Heart right ventricle (tissue), 16 donors: ENCODE data around the gene TPRKB. TPM values are rescaled to one million over a fixed set of nuclear protein-coding genes. Genes with fewer than 3 reads are reported as not detected.

Source experiments
- ATAC-seq, 8 donors: fragments of 200-7000 bp; cut with Tn5 transposase; one replicate each; pipeline ENCODE4 v1.9.1; 2020; ENCODE audit warnings: mild to moderate bottlenecking in 8 of 8, moderate library complexity in 8 of 8, moderate number of reproducible peaks in 1 of 8
- DNase-seq, 2 donors: peaks; one replicate each; pipeline ENCODE4 v3.0.0-alpha.2; 2020
- H3K27ac ChIP-seq, 10 donors: fragments of 200-600 bp; sonication (generic) in 2 of 10; one replicate each; pipeline versions ENCODE4 v1.5.0 to v1.8.0; 2020 to 2022; ENCODE audit warnings: mild to moderate bottlenecking in 3 of 10
- H3K27me3 ChIP-seq, 7 donors: fragments of 200-600 bp; one replicate each; pipeline ENCODE4 v1.8.0; 2021 to 2022; ENCODE audit warnings: mild to moderate bottlenecking in 2 of 7
- H3K36me3 ChIP-seq, 9 donors: fragments of 200-600 bp; sonication (generic) in 1 of 9; one replicate each; pipeline versions ENCODE4 v1.5.0 to v1.8.0; 2020 to 2022; ENCODE audit warnings: mild to moderate bottlenecking in 2 of 9
- H3K4me1 ChIP-seq, 9 donors: fragments of 200-600 bp; sonication (generic) in 1 of 9; one replicate each; pipeline versions ENCODE4 v1.5.0 to v1.8.0; 2020 to 2022; ENCODE audit warnings: mild to moderate bottlenecking in 4 of 9
- H3K4me3 ChIP-seq, 10 donors: fragments of 200-600 bp; sonication (generic) in 2 of 10; one replicate each; pipeline versions ENCODE4 v1.5.0 to v1.8.0; 2020 to 2022; ENCODE audit warnings: mild to moderate bottlenecking in 7 of 10, moderate library complexity in 2 of 10
- H3K9me3 ChIP-seq, 11 donors: fragments of 200-600 bp in 10 of 11; sonication (generic) in 2 of 11; one replicate each; pipeline versions ENCODE4 v1.5.0 to v1.8.0; 2013 to 2022; ENCODE audit warnings: mild to moderate bottlenecking in 2 of 11, control low read depth in 1 of 11, moderate library complexity in 1 of 11
- WGBS, 2 donors: extraction: QIAGEN DNeasy Blood & Tissue Kit; methylation state at CpG; one replicate each; pipeline ENCODE4 v1.1.7; 2013; ENCODE audit warnings: inconsistent platforms in 1 of 2; 5-methylcytosine and 5-hydroxymethylcytosine counted together
- intact Hi-C, 10 donors: fragments of 100-400 bp; cut with DNase I; formaldehyde crosslinking; loops; one replicate each; pipeline versions ENCODE4 v1.11.1 to v1.14.2; 2022
- polyA plus RNA-seq, 2 donors: library from polyadenylated mRNA; stranded (reverse); fragments of 200-250 nt; gene quantifications; one replicate each; pipeline ENCODE4 v1.2.3, GENCODE V29; 2013
- total RNA-seq, 10 donors: library from RNA; stranded (reverse); fragmentation: NEBNext Ultra II Directional in 3 of 10; extraction: Animal tissue kit (Norgen Biotek cat#: 25700) in 3 of 10; gene quantifications; one replicate each; pipeline versions ENCODE4 v1.2.1 to v1.2.4, GENCODE V29; 2021 to 2023
- TF ChIP-seq, protein P1 (sequence below), 9 donors: fragments of 200-600 bp; sonication (generic) in 2 of 9; IDR thresholded peaks; one replicate each; pipeline versions ENCODE4 v1.5.0 to v1.8.0; 2021 to 2022; ENCODE audit warnings: antibody characterized with exemption in 9 of 9, mild to moderate bottlenecking in 5 of 9, moderate library complexity in 1 of 9
- donor health status: Arrhythmogenic right ventricular cardiomyopathy.
- donor health status: ischemic (EF 13 %, LVEDD 7.1; RV severe dilation, severe dysfunction).
- donor health status: healthy with polysubstance abuse.
- donor health status: DM: no; HTN: yes; CAD: no.
- donor health status: DM: no; HTN: no; CAD: no.
- donor health status: ischemic (EF 25% LVEDD 6.9; RV normal size, moderate dysfunction).
- donor health status: ischemic (EF 25% LVEDD 5.7; RV mildly dilated, moderate dysfunction).
- donor health status: healthy.
- donor health status: DM: yes; HTN: yes; CAD: no.
- donor health status: Ischemic cardiomyopathy.
- donor health status: ischemic (EF 35%, LVEDD 5.7; RV mildly dilated, moderate dysfunction).
- donor health status: nonischemic (EF 11% LVEDD 7.7; RV severe dilation, severe dysfunction).
- donor health status: DM: yes; HTN: yes; CAD: no.
- donor health status: PGD.
- donor health status: ischemic (EF 29% LVEDD 5.4; RV normal size, mild dysfunction).
- donor health status: nonischemic (EF 23%, LVEDD 6.1; RV moderate dilation, normal function).

The TPRKB gene
- total and polyA plus RNA-seq, 12 donors: 17.1 to 83.2 (median 20.8) TPM

- ATAC-seq (no peak), DNase-seq (no peak)
- TF ChIP-seq, protein P1, sequence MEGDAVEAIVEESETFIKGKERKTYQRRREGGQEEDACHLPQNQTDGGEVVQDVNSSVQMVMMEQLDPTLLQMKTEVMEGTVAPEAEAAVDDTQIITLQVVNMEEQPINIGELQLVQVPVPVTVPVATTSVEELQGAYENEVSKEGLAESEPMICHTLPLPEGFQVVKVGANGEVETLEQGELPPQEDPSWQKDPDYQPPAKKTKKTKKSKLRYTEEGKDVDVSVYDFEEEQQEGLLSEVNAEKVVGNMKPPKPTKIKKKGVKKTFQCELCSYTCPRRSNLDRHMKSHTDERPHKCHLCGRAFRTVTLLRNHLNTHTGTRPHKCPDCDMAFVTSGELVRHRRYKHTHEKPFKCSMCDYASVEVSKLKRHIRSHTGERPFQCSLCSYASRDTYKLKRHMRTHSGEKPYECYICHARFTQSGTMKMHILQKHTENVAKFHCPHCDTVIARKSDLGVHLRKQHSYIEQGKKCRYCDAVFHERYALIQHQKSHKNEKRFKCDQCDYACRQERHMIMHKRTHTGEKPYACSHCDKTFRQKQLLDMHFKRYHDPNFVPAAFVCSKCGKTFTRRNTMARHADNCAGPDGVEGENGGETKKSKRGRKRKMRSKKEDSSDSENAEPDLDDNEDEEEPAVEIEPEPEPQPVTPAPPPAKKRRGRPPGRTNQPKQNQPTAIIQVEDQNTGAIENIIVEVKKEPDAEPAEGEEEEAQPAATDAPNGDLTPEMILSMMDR (IDR thresholded peaks at IDR 0.05): no peak
- intact Hi-C loops: no loop called here
- Histone ChIP-seq H3K4me1 (peaks cover 0 to 21% (median 20%) of the 10 kb centered on the region in 9 donors), H3K27me3 (no peaks in the 10 kb centered on the region), H3K27ac (no peak overlapping the region), H3K4me3 (no peak overlapping the region), H3K36me3 (peaks cover 0 to 44% (median 0%) of the 10 kb centered on the region in 9 donors), H3K9me3 (no peaks in the 10 kb centered on the region)
- 93 to 95% methylated on average over 3 of the region's 3 CpGs for WGBS, 2 donors
These were observed 2.0 kb upstream of the TPRKB start for GRCh38 chr2:73739101-73739500.

DNA sequence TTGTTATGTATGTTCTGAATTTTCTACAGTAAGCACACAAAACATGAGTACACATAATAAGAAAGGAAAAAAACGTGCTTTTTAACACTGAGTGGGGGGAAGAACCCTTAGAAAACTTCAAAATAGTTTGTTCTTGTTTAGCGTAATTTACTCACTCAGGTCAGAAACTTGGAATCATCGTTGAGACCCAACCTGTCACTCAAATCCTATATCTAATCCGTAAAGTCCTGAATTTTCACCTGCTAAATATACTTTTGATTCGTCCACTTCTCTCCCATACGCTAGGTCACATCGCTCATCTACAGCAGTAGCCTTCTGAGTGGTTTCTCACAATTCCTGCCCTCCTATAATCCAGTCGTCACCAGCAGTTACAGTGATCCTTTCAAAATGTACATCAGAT lies 767 bp downstream of the TPRKB start:
- Histone ChIP-seq H3K9me3 (no peaks in the 10 kb centered on the region), H3K4me3 (peak overlapping the region; percentile 48 to 98 (median 82)), H3K27me3 (no peaks in the 10 kb centered on the region), H3K27ac (peak overlapping the region in 9 of 10 donors; percentile 64 to 91 (median 82)), H3K4me1 (peaks cover 0 to 21% (median 20%) of the 10 kb centered on the region in 9 donors), H3K36me3 (peaks cover 0 to 46% (median 12%) of the 10 kb centered on the region in 9 donors)
- WGBS, 2 donors: 9 to 10% methylated on average over 8 of the region's 8 CpGs
- TF ChIP-seq, protein P1 (IDR thresholded peaks at IDR 0.05): no peak
- intact Hi-C loops: no loop called here
- DNase-seq (no peak), ATAC-seq (no peak)

GRCh38 chr2:73730810-73731209 lies 6.3 kb downstream of the TPRKB start:
- H3K27me3 ChIP-seq: no peaks in the 10 kb centered on the region
- WGBS, 2 donors: 62% methylated on average over 4 of the region's 4 CpGs

DNA sequence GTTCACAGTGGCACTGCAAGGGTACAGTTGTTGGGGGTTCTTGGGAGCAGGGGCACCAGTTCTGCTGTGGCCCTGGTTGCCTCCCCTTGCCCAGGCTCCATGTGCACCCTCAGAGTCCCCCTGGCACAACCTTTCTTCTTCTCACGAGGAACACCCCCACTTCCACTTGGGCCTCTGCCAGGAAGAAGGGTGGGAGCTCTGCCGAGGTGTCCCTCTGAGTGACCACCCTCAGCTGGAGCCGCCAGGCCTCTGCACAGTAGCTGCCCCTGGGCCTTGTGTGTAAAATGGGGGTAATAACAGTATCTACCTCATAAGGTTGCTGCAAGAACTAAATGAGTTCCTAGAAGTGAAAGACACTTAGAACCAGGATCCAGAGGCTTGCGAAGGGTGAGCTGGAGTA lies 8.4 kb downstream of the TPRKB start:
- H3K36me3 ChIP-seq: peaks cover 0 to 64% (median 28%) of the 10 kb centered on the region in 9 donors
- DNase-seq (no peak), ATAC-seq (peak in 2 of 8 donors; percentile 13 to 39)
- no peaks in the 10 kb centered on the region for H3K27me3 ChIP-seq
- H3K4me3 ChIP-seq: no peak overlapping the region
- TF ChIP-seq, protein P1 (IDR thresholded peaks at IDR 0.05): no peak
- intact Hi-C loops: no loop called here
- WGBS, 2 donors: 72 to 80% methylated on average over 4 of the region's 4 CpGs
- H3K27ac ChIP-seq: no peak overlapping the region
- H3K9me3 ChIP-seq: no peaks in the 10 kb centered on the region
- peaks cover 0 to 12% (median 0%) of the 10 kb centered on the region in 9 donors for H3K4me1 ChIP-seq

More at GRCh38 chr2:73730810-73731209, 6.3 kb downstream of the TPRKB start:
- peaks cover 0 to 77% (median 28%) of the 10 kb centered on the region in 9 donors for H3K36me3 ChIP-seq
- DNase-seq: peak in 1 of 2 donors; percentile 46
- intact Hi-C loops: no loop called here
- peak in 6 of 8 donors; percentile 7 to 98 (median 82) for ATAC-seq
- no peaks in the 10 kb centered on the region for H3K9me3 ChIP-seq
- TF ChIP-seq, protein P1 (IDR thresholded peaks at IDR 0.05): no peak
- peaks cover 0 to 17% (median 5%) of the 10 kb centered on the region in 9 donors for H3K4me1 ChIP-seq
- no peak overlapping the region for H3K4me3 ChIP-seq
- H3K27ac ChIP-seq: peak overlapping the region; percentile 3 to 68 (median 26)
